AG04449 (cell line): ENCODE results near the gene PKLR.

Experiments
- CTCF ChIA-PET: fragments of 350-600 bp; formaldehyde crosslinking; extraction: SDS; loops from one replicate; lab custom pipeline; 2021; ENCODE audit warnings: antibody characterized with exemption; lab: Yijun Ruan, JAX
- POLR2A ChIA-PET: fragments of 400-600, 350-600 bp; formaldehyde crosslinking; extraction: SDS; loops from one replicate; lab custom pipeline; 2020; ENCODE audit warnings: antibody characterized with exemption, inconsistent platforms; lab: Yijun Ruan, JAX
- DNase-seq: peaks from one replicate; pipeline ENCODE4 v3.0.0-alpha.2; 2010; ENCODE audit warnings: low read depth, low spot score
- H3K4me3 ChIP-seq: 2 replicates; pipeline ENCODE4 v1.5.1; 2011; ENCODE audit warnings: low read depth, mild to moderate bottlenecking, control low read depth, low read length
- TF ChIP-seq, protein P1 (sequence below): IDR thresholded peaks from one replicate; pipeline ENCODE4 v1.5.1; 2011; ENCODE audit warnings: mild to moderate bottlenecking, moderate library complexity, low read length, control low read depth, inconsistent platforms; ENCODE audit not compliant: insufficient read depth; ENCODE audit errors: missing control alignments

PKLR gene

DNA sequence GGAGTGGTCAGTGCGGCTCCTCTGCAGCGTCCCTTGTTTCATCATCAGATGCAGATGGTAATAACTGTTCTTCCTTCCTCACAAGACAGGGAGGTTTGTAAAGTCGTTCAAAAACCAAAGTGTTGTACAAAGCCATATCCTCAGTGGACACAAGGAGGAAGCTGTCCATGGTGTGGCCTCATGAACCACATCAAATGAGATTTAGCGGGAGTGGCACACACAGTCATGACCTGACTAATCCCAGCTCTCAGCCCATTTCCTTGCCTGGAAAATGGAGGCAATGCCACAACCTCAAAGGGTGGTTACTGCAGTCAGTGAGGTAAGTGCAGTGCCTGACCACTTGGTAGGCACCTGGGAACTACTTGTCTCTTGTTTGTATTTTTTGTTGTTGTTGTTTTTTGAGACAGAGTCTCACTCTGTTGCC is 59.4 kb downstream of the PKLR start:
- POLR2A ChIA-PET = interaction anchor here (0.6 kb wide), 2 partner anchors 34 to 48 kb away, joined by 3 read pairs; partner anchors contain the start of gene THBS3
- no peak overlapping the region for H3K4me3 ChIP-seq
- DNase-seq = no peak
- TF ChIP-seq, protein P1, sequence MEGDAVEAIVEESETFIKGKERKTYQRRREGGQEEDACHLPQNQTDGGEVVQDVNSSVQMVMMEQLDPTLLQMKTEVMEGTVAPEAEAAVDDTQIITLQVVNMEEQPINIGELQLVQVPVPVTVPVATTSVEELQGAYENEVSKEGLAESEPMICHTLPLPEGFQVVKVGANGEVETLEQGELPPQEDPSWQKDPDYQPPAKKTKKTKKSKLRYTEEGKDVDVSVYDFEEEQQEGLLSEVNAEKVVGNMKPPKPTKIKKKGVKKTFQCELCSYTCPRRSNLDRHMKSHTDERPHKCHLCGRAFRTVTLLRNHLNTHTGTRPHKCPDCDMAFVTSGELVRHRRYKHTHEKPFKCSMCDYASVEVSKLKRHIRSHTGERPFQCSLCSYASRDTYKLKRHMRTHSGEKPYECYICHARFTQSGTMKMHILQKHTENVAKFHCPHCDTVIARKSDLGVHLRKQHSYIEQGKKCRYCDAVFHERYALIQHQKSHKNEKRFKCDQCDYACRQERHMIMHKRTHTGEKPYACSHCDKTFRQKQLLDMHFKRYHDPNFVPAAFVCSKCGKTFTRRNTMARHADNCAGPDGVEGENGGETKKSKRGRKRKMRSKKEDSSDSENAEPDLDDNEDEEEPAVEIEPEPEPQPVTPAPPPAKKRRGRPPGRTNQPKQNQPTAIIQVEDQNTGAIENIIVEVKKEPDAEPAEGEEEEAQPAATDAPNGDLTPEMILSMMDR = no peak
- CTCF ChIA-PET = interaction anchor here (0.8 to 5.7 kb wide), 8 partner anchors 9 to 80 kb away, joined by 3 to 56 read pairs (median 5); partner anchors contain the start of genes KRTCAP2, MTX1 and THBS3

DNA sequence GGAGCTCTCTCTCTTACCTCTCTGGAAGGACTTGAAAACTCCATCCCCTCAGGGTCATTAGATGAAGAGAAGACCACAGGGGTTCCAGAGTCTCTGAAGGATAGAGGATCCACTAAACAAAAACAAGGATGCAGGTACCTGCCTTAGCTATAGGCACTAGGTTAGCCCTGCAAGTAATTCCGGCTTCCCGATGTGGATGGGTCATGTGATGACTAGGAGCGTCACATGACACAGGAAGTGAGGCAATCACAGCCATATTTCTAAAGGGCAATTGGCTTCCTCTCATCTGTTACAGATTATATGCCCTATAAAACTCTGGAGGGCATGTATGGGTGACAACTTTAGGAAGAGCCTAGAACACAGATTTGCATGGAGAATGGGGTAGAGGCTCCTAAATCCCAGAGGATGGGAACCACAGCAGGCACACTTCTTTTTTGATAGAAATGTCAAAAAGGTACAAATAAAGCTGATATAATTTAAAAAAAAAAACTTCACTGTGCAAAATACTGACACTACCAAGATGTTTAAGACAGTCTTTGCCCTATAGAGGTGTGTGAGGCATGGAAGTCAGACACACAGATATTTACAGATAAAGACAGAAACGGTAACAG is 60.1 kb downstream of the PKLR start:
- ChIA-PET CTCF (interaction anchor here (0.6 to 5.7 kb wide), 11 partner anchors 9 to 150 kb away, joined by 3 to 56 read pairs (median 4); partner anchors contain the start of genes KRTCAP2, MTX1 and THBS3), POLR2A (interaction anchor here (0.5 to 0.7 kb wide), 4 partner anchors 16 to 48 kb away, joined by 3 read pairs; partner anchors contain the start of genes CLK2 and MTX1)
- peak overlapping the region; percentile 61 for H3K4me3 ChIP-seq
- TF ChIP-seq, protein P1 = no peak
- DNase-seq = no peak
